ENCODE measurements around the gene NKD1. TPM values are rescaled to one million over a fixed set of nuclear protein-coding genes. Genes with fewer than 3 reads are reported as not detected.

NKD1 gene
- total and polyA plus RNA-seq, 2 experiments from 2014 or later, result not detected

- in situ Hi-C loops (cut with MboI), result no loop called here
- TF ChIP-seq EZH2 (IDR thresholded peaks at IDR 0.05; ENCODE audit: insufficient read depth, poor library complexity, severe bottlenecking) (no peak), EZH2phosphoT487 (IDR thresholded peaks at IDR 0.05; ENCODE audit: insufficient read depth, low read depth) (no peak)
- no peak overlapping the region for H3K27ac ChIP-seq
- 54 to 84% methylated on average over 2 of the region's 2 CpGs for WGBS, 2 experiments (ENCODE audit: low coverage in 1 of 2, low lambda C conversion rate in 2 of 2, missing lambda C conversion rate in 2 of 2)
- H2AFZ ChIP-seq, result no peak overlapping the region
- no peaks in the 10 kb centered on the region for H3F3A ChIP-seq (ENCODE audit: insufficient read depth)
- no peaks in the 10 kb centered on the region for H3K4me1 ChIP-seq (ENCODE audit: insufficient read depth)
- no peaks in the 10 kb centered on the region for H3K79me2 ChIP-seq (ENCODE audit: insufficient read depth)
- H3K9me2 ChIP-seq (ENCODE audit: insufficient read depth), result no peaks in the 10 kb centered on the region
- H3K27me3 ChIP-seq (replicated peaks; ENCODE audit: insufficient read depth), result peaks cover 20% of the 10 kb centered on the region
- no peak for DNase-seq
- H3K4me3 ChIP-seq, result no peak overlapping the region
- no peaks in the 10 kb centered on the region for H3K36me3 ChIP-seq (ENCODE audit: low read depth)
- H3K4me2 ChIP-seq (ENCODE audit: unreplicated experiment), result no peak overlapping the region
- no peaks in the 10 kb centered on the region for H4K20me1 ChIP-seq (ENCODE audit: insufficient read depth)
- H3K9me3 ChIP-seq (ENCODE audit: low read depth), result no peaks in the 10 kb centered on the region
- no peak overlapping the region for H3K9ac ChIP-seq
Observed at GRCh38 chr16:50690177-50690576, 142.0 kb downstream of the NKD1 start.

GRCh38 chr16:50692644-50692998, 144.4 kb downstream of the NKD1 start:
- Histone ChIP-seq H3K4me2 (ENCODE audit: unreplicated experiment) (no peak overlapping the region), H3F3A (ENCODE audit: insufficient read depth) (no peaks in the 10 kb centered on the region), H3K4me1 (ENCODE audit: insufficient read depth) (no peaks in the 10 kb centered on the region), H3K9me2 (ENCODE audit: insufficient read depth) (no peaks in the 10 kb centered on the region), H4K20me1 (ENCODE audit: insufficient read depth) (no peaks in the 10 kb centered on the region), H3K27me3 (replicated peaks; ENCODE audit: insufficient read depth) (peaks cover 20% of the 10 kb centered on the region), H2AFZ (no peak overlapping the region), H3K9ac (no peak overlapping the region), H3K36me3 (ENCODE audit: low read depth) (no peaks in the 10 kb centered on the region), H3K27ac (no peak overlapping the region), H3K79me2 (ENCODE audit: insufficient read depth) (no peaks in the 10 kb centered on the region), H3K9me3 (ENCODE audit: low read depth) (no peaks in the 10 kb centered on the region), H3K4me3 (no peak overlapping the region)
- in situ Hi-C loops (cut with MboI), result no loop called here
- 86 to 88% methylated on average over 2 to 4 of the region's 4 CpGs for WGBS, 2 experiments (ENCODE audit: low coverage in 1 of 2, low lambda C conversion rate in 2 of 2, missing lambda C conversion rate in 2 of 2)
- no peak for TF ChIP-seq EZH2 (IDR thresholded peaks at IDR 0.05; ENCODE audit: insufficient read depth, poor library complexity, severe bottlenecking)
- TF ChIP-seq EZH2phosphoT487 (IDR thresholded peaks at IDR 0.05; ENCODE audit: insufficient read depth, low read depth), result no peak
- DNase-seq, result no peak

GRCh38 chr16:50692999-50693781, 145.0 kb downstream of the NKD1 start, which contains the start of gene NOD2:
NOD2 (plus strand) TSS chr16:50693606; CDS start chr16:50699496, 5,890 bp downstream.
- 17 to 29% methylated on average over 24 to 50 of the region's 56 CpGs for WGBS, 2 experiments (ENCODE audit: low coverage in 1 of 2, low lambda C conversion rate in 2 of 2, missing lambda C conversion rate in 2 of 2)
- no peaks in the 10 kb centered on the region for H3K9me2 ChIP-seq (ENCODE audit: insufficient read depth)
- H3K79me2 ChIP-seq (ENCODE audit: insufficient read depth), result no peaks in the 10 kb centered on the region
- H3K4me2 ChIP-seq (ENCODE audit: unreplicated experiment), result peak within 1 kb of the TSS; percentile 42
- peak within 1 kb of the TSS; percentile 14; the same call in 1 of the 2 replicates for H3K9ac ChIP-seq
- no peak within 1 kb of the TSS for H3K27ac ChIP-seq
- TF ChIP-seq EZH2phosphoT487 (IDR thresholded peaks at IDR 0.05; ENCODE audit: insufficient read depth, low read depth) (no peak), EZH2 (IDR thresholded peaks at IDR 0.05; ENCODE audit: insufficient read depth, poor library complexity, severe bottlenecking) (no peak)
- no peaks in the 10 kb centered on the region for H4K20me1 ChIP-seq (ENCODE audit: insufficient read depth)
- H3F3A ChIP-seq (ENCODE audit: insufficient read depth), result no peaks in the 10 kb centered on the region
- no peaks in the 10 kb centered on the region for H3K36me3 ChIP-seq (ENCODE audit: low read depth)
- no peaks in the 10 kb centered on the region for H3K4me1 ChIP-seq (ENCODE audit: insufficient read depth)
- H3K9me3 ChIP-seq (ENCODE audit: low read depth), result no peaks in the 10 kb centered on the region
- no peak within 1 kb of the TSS for H2AFZ ChIP-seq
- H3K27me3 ChIP-seq (replicated peaks; ENCODE audit: insufficient read depth), result peaks cover 20% of the 10 kb centered on the region
- H3K4me3 ChIP-seq, result peak within 1 kb of the TSS; percentile 59
- DNase-seq, result peak; percentile 38
- in situ Hi-C loops (cut with MboI), result no loop called here

- Histone ChIP-seq H3K27ac (no peak overlapping the region), H4K20me1 (ENCODE audit: insufficient read depth) (no peaks in the 10 kb centered on the region), H3K4me1 (ENCODE audit: insufficient read depth) (no peaks in the 10 kb centered on the region), H3K9ac (no peak overlapping the region), H3K9me3 (ENCODE audit: low read depth) (no peaks in the 10 kb centered on the region), H3K79me2 (ENCODE audit: insufficient read depth) (no peaks in the 10 kb centered on the region), H3K36me3 (ENCODE audit: low read depth) (no peaks in the 10 kb centered on the region), H2AFZ (no peak overlapping the region), H3K4me3 (no peak overlapping the region), H3K27me3 (replicated peaks; ENCODE audit: insufficient read depth) (peaks cover 20% of the 10 kb centered on the region), H3K9me2 (ENCODE audit: insufficient read depth) (no peaks in the 10 kb centered on the region), H3F3A (ENCODE audit: insufficient read depth) (no peaks in the 10 kb centered on the region), H3K4me2 (ENCODE audit: unreplicated experiment) (no peak overlapping the region)
- DNase-seq, result no peak
- TF ChIP-seq EZH2 (IDR thresholded peaks at IDR 0.05; ENCODE audit: insufficient read depth, poor library complexity, severe bottlenecking) (no peak), EZH2phosphoT487 (IDR thresholded peaks at IDR 0.05; ENCODE audit: insufficient read depth, low read depth) (no peak)
- in situ Hi-C loops (cut with MboI), result no loop called here
- WGBS, 2 experiments (ENCODE audit: low coverage in 1 of 2, low lambda C conversion rate in 2 of 2, missing lambda C conversion rate in 2 of 2), result 92 to 100% methylated on average over 2 of the region's 2 CpGs
Observed at GRCh38 chr16:50694206-50694605, 146.0 kb downstream of the NKD1 start.

Data from GM23248 (cell line).